22Rv1 (cell line): ENCODE measurements around the gene GALM.
"Not testable (repeated sequence)": the region's sequence is repeated elsewhere in the genome, so short reads cannot be mapped to it uniquely, and the experiment has no call there.

Experiments
- H3K27ac ChIP-seq: fragments of 450-650 bp; 2 replicates; pipeline ENCODE4 v1.5.1; 2017
- CTCF ChIP-seq: fragments of 450-650 bp; IDR thresholded peaks from 2 replicates; pipeline ENCODE4 v1.5.1; 2017; ENCODE audit warnings: mild to moderate bottlenecking
- ZFX ChIP-seq: fragments of 450-650 bp; IDR thresholded peaks from 2 replicates; pipeline ENCODE4 v1.6.1; 2017; ENCODE audit warnings: antibody characterized with exemption, borderline replicate concordance

GALM gene

GRCh38 chr2:38698467-38699003 is 32.6 kb downstream of the GALM start:
- no peak overlapping the region for H3K27ac ChIP-seq
- TF ChIP-seq CTCF (no peak), ZFX (no peak)

- H3K27ac ChIP-seq: no peak overlapping the region
- TF ChIP-seq CTCF (no peak), ZFX (no peak)
Measured at GRCh38 chr2:38700113-38700785, 34.3 kb downstream of the GALM start.

DNA sequence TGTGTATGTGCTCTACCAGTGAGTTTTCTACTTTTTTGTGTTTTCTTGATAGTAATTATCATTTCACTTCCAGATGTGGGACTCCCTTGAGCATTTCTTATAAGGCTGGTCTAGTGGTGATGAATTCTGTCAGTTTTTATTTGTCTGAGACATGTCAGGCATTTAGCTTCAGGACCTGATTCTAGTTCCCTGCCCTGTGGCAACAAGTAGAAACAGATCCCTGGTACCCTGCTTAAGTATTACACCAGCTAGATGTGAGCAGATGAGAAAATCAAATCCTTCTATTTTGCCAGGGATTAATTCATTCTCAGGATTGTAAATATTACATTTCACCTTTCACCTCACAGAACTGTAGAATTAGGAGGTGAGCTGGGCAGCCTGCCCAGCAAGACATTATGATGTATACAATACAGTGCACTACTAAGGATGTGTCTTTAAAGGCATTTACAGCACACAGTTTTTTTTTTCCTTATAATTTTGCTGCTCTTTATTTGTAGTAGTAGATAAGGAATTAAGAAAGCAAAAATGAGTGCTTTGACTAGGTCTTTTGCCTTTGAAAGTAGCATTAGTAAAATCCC is 35.1 kb downstream of the GALM start:
- H3K27ac ChIP-seq: no peak overlapping the region
- TF ChIP-seq ZFX (no peak), CTCF (no peak)

DNA sequence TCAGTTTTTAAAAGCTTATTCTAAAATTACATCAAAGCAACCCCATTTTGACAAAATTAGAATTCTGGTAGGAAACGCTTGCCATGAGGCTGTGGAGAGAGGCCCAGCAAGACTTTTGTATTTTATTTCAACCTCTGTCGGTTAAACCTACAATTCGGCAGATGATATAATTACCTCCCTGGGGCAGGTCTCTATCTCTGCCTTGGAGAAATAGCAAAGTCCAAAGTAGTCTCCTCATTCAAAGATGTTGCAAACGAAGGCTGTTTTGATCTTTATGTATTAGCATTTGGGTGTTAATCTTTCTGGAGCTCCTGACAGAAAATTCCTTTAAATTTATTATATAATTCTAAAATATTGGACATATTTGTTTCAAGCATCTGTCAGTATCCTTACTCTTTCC is 35.6 kb downstream of the GALM start:
- no peak overlapping the region for H3K27ac ChIP-seq
- TF ChIP-seq CTCF (no peak), ZFX (no peak)

- no peak for TF ChIP-seq CTCF
- TF ChIP-seq ZFX: no peak
- H3K27ac ChIP-seq: no peak overlapping the region
Measured at GRCh38 chr2:38702413-38702812, 36.5 kb downstream of the GALM start.

GRCh38 chr2:38703336-38703735 is 37.4 kb downstream of the GALM start:
- H3K27ac ChIP-seq: not testable (repeated sequence)

- TF ChIP-seq CTCF (no peak), ZFX (no peak)
- H3K27ac ChIP-seq: no peak overlapping the region
Measured at GRCh38 chr2:38704664-38705063, 38.8 kb downstream of the GALM start.
